Activated CD4-positive, alpha-beta T cell treated with anti-CD3 and anti-CD28 coated beads for 4 hours (primary cell): ENCODE measurements around the gene ADCY2.
"Not testable (repeated sequence)": the region's sequence is repeated elsewhere in the genome, so short reads cannot be mapped to it uniquely, and the experiment has no call there.

Experiments
- DNase-seq, 2 donors: peaks; one replicate each; pipeline ENCODE4 v3.0.0-alpha.2; 2020

Gene ADCY2

GRCh38 chr5:7396713-7397454, 946 bp downstream of the ADCY2 start:
- DNase-seq, result no peak

GRCh38 chr5:7397937-7398336, 2.0 kb downstream of the ADCY2 start:
- DNase-seq, result no peak

- DNase-seq, result no peak
Observed at GRCh38 chr5:7398596-7399280, 2.8 kb downstream of the ADCY2 start.

GRCh38 chr5:7405277-7405676, 9.3 kb downstream of the ADCY2 start:
- DNase-seq, result no peak

- no peak for DNase-seq
Observed at GRCh38 chr5:7410936-7411511, 15.1 kb downstream of the ADCY2 start.

- DNase-seq, result no peak
Observed at GRCh38 chr5:7412409-7412808, 16.5 kb downstream of the ADCY2 start.

- DNase-seq, result no peak
Observed at GRCh38 chr5:7415123-7415522, 19.2 kb downstream of the ADCY2 start.

GRCh38 chr5:7415587-7416535, 19.9 kb downstream of the ADCY2 start:
- DNase-seq, result no peak

- DNase-seq, result no peak
Observed at GRCh38 chr5:7418276-7418675, 22.3 kb downstream of the ADCY2 start.

GRCh38 chr5:7419367-7419766, 23.4 kb downstream of the ADCY2 start:
- DNase-seq, result no peak

GRCh38 chr5:7419846-7420245, 23.9 kb downstream of the ADCY2 start:
- no peak for DNase-seq

GRCh38 chr5:7420510-7421280, 24.8 kb downstream of the ADCY2 start:
- DNase-seq, result no peak

- no peak for DNase-seq
Observed at GRCh38 chr5:7422316-7423106, 26.6 kb downstream of the ADCY2 start.

- not testable (repeated sequence) for DNase-seq
Observed at GRCh38 chr5:7423231-7423630, 27.3 kb downstream of the ADCY2 start.

GRCh38 chr5:7425830-7426229, 29.9 kb downstream of the ADCY2 start:
- DNase-seq, result no peak

GRCh38 chr5:7426284-7426683, 30.3 kb downstream of the ADCY2 start:
- no peak for DNase-seq

GRCh38 chr5:7434914-7435313, 39.0 kb downstream of the ADCY2 start:
- no peak for DNase-seq

- no peak for DNase-seq
Observed at GRCh38 chr5:7435503-7435902, 39.6 kb downstream of the ADCY2 start.

- no peak for DNase-seq
Observed at GRCh38 chr5:7436521-7436920, 40.6 kb downstream of the ADCY2 start.

- DNase-seq, result no peak
Observed at GRCh38 chr5:7437836-7438235, 41.9 kb downstream of the ADCY2 start.

GRCh38 chr5:7445068-7445467, 49.1 kb downstream of the ADCY2 start:
- DNase-seq, result no peak
